Islet precursor cell (in vitro differentiated cells): ENCODE results near the gene CCDC3.
"Not testable (repeated sequence)": the region's sequence is repeated elsewhere in the genome, so short reads cannot be mapped to it uniquely, and the experiment has no call there.

Experiments used
- DNase-seq: peaks from one replicate; pipeline ENCODE4 v3.0.0-alpha.2; 2018

CCDC3 gene

GRCh38 chr10:13001041-13001886 is at the start of gene CCDC3:
Gene CCDC3 (minus strand): TSS chr10:13001713. CDS start chr10:13001570, 143 bp downstream.
- peak; percentile 73 for DNase-seq

- DNase-seq = no peak
These were observed 49.7 kb upstream of the CCDC3 start for GRCh38 chr10:13051126-13051694.

GRCh38 chr10:13049774-13050420 is 48.4 kb upstream of the CCDC3 start:
- DNase-seq = no peak

- DNase-seq = no peak
These were observed 47.2 kb upstream of the CCDC3 start for GRCh38 chr10:13048762-13049161.

GRCh38 chr10:13047529-13048206 is 46.2 kb upstream of the CCDC3 start:
- no peak for DNase-seq

- DNase-seq = no peak
These were observed 45.5 kb upstream of the CCDC3 start for GRCh38 chr10:13046851-13047528.

GRCh38 chr10:13043520-13043919 is 42.0 kb upstream of the CCDC3 start:
- no peak for DNase-seq

- no peak for DNase-seq
These were observed 38.2 kb upstream of the CCDC3 start for GRCh38 chr10:13039761-13040160.

GRCh38 chr10:13038391-13038790 is 36.9 kb upstream of the CCDC3 start:
- DNase-seq = no peak

- DNase-seq = no peak
These were observed 36.3 kb upstream of the CCDC3 start for GRCh38 chr10:13037832-13038231.

- no peak for DNase-seq
These were observed 35.3 kb upstream of the CCDC3 start for GRCh38 chr10:13036841-13037240.

GRCh38 chr10:13035731-13036130 is 34.2 kb upstream of the CCDC3 start:
- not testable (repeated sequence) for DNase-seq

- DNase-seq = no peak
These were observed 25.4 kb upstream of the CCDC3 start for GRCh38 chr10:13026873-13027272.

- no peak for DNase-seq
These were observed 22.2 kb upstream of the CCDC3 start for GRCh38 chr10:13023754-13024153.

- no peak for DNase-seq
These were observed 17.8 kb upstream of the CCDC3 start for GRCh38 chr10:13019280-13019679.

GRCh38 chr10:13018171-13018570 is 16.7 kb upstream of the CCDC3 start:
- peak; percentile 56 for DNase-seq

- no peak for DNase-seq
These were observed 15.4 kb upstream of the CCDC3 start for GRCh38 chr10:13016886-13017285.

GRCh38 chr10:13016426-13016825 is 14.9 kb upstream of the CCDC3 start:
- DNase-seq = no peak

GRCh38 chr10:13006037-13006436 is 4.5 kb upstream of the CCDC3 start:
- DNase-seq = no peak

- no peak for DNase-seq
These were observed 2.2 kb upstream of the CCDC3 start for GRCh38 chr10:13003759-13004158.

GRCh38 chr10:13003004-13003403 is 1.5 kb upstream of the CCDC3 start:
- no peak for DNase-seq

- no peak for DNase-seq
These were observed 337 bp upstream of the CCDC3 start for GRCh38 chr10:13001887-13002212.

- DNase-seq = no peak
These were observed 1.1 kb downstream of the CCDC3 start for GRCh38 chr10:13000431-13000830.
